ENCODE data around the gene CHADL. TPM values are rescaled to one million over a fixed set of nuclear protein-coding genes. Genes with fewer than 3 reads are reported as not detected.
A peak's percentile ranks its signal among the peaks of the same experiment; 100 is the strongest.

Gene CHADL
- total and polyA plus RNA-seq, 9 of the 15 experiments (the other 6 are each of a cell fraction or from before 2014, with no cell fraction given): not detected

GRCh38 chr22:41245917-41246499 lies 5.3 kb upstream of the CHADL start:
- peaks cover 4% of the 10 kb centered on the region for H3K9me1 ChIP-seq (ENCODE audit: control insufficient read depth, insufficient read depth, low read length)
- ATAC-seq (peak; percentile 67), DNase-seq (ENCODE audit: extremely low read depth in 1 of 4, low spot score in 3 of 4) (peak in 2 of 4 experiments; percentile 26 to 37), FAIRE-seq (no peak)
- H4K20me1 ChIP-seq (replicated peaks; ENCODE audit: control insufficient read depth, insufficient read depth, low read length): no peaks in the 10 kb centered on the region
- H3K4me3 ChIP-seq: no peak overlapping the region
- ChIA-PET POLR2A (no interaction called here), CTCF (ENCODE audit: low intra/inter-chr PET ratio) (no interaction called here)
- H3K9me3 ChIP-seq (replicated peaks; ENCODE audit: control insufficient read depth, insufficient read depth, low read depth, low read length): no peaks in the 10 kb centered on the region
- H3K9ac ChIP-seq (ENCODE audit: insufficient read depth in 1 of 2, low read depth in 2 of 2, low read length in 2 of 2): no peak overlapping the region; a peak in 1 of 4 replicates
- peaks cover 0 to 10% of the 10 kb centered on the region in 2 experiments; a peak in 2 of 5 replicates for H3K4me1 ChIP-seq (replicated peaks in 1 of 2; ENCODE audit: control insufficient read depth in 2 of 2, insufficient read depth in 2 of 2, low read length in 2 of 2)
- H2AFZ ChIP-seq (ENCODE audit: low read depth, low read length): no peak overlapping the region
- no peaks in the 10 kb centered on the region for H3K79me2 ChIP-seq (ENCODE audit: control insufficient read depth, insufficient read depth, low read length)
- no peaks in the 10 kb centered on the region for H3K27me3 ChIP-seq (ENCODE audit: control insufficient read depth in 2 of 2, insufficient read depth in 2 of 2, low read length in 2 of 2)
- TF ChIP-seq TOE1 (IDR thresholded peaks at IDR 0.05; ENCODE audit: borderline replicate concordance) (no peak), TOE1 (CRISPR knock-in tag; IDR thresholded peaks at IDR 0.05; ENCODE audit: borderline replicate concordance, low read depth) (no peak), CTCF (IDR thresholded peaks at IDR 0.05 in 2 of 3, conservative IDR thresholded peaks at IDR 0.05 in 1 of 3; ENCODE audit: insufficient read depth in 2 of 3, low read depth in 1 of 3, low read length in 3 of 3) (peak in 2 of 3 experiments; percentile 13 to 24; a peak in 2 of 6 replicates), ZBTB33 (CRISPR knock-in tag; IDR thresholded peaks at IDR 0.05) (peak; percentile 95)
- TSS peak; percentile 55 for BruUV-seq (replicated peaks)
- no peak overlapping the region for H3K4me2 ChIP-seq (ENCODE audit: insufficient read depth, low read length)
- H3K27ac ChIP-seq (ENCODE audit: extremely low read depth, low read depth, low read length): no peak overlapping the region
- peaks cover 49% of the 10 kb centered on the region; the same call in 2 of the 3 replicates for H3K36me3 ChIP-seq (ENCODE audit: control insufficient read depth, insufficient read depth, low read length)
- intact Hi-C loops (cut with micrococcal nuclease): no loop called here
- in situ Hi-C loops (cut with MboI): no loop called here
- WGBS (ENCODE audit: insufficient coverage, low coverage, missing lambda C conversion rate): 79% methylated on average over 8 of the region's 21 CpGs
